ENCODE results near the gene RFC3. TPM values are rescaled to one million over a fixed set of nuclear protein-coding genes. Genes with fewer than 3 reads are reported as not detected.
A peak's percentile ranks its signal among the peaks of the same experiment; 100 is the strongest.

Gene RFC3
- total and polyA plus RNA-seq, 2 of the 13 experiments (the other 11 are each of a cell fraction or from before 2014, with no cell fraction given), result 16.0 to 55.7 TPM

DNA sequence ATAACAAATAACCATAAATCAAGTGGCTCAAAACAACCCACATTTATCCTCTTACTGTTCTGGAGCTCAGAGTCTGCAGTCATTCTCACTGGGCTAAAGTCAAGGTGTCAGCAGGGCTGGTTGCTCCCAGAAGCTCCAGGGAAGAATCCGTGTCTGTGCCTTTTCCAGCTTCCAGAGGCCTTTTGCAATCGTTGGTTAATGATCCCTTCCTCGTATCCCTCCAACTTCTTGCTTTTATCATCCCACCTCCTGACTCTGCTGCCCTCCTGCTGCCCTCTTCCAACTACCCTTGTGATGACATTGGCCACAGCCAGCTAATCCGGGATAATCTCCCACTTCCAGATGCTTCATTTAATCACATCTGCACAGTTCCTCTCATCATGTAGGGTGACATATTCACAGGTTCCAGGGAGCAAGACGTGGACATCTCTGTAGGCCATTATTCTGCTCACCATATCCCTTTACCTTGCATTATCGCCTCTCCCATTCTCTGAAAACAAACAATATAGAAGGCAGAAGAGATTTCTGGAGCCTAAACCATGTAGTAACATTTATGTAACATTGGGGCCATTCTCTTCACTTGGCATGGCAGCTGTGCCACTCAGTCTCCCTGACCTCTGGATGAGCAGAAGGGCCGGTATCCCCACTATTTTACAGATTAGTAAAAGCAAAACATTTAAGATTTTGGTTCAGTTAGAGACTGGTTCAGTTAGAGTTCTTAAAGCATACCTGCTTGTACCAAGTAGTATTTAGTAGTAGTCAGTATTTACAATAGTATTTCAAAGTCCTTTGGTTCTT is 53.5 kb downstream of the RFC3 start (continued):
- TF ChIP-seq ZNF12 (CRISPR knock-in tag; IDR thresholded peaks at IDR 0.05), result 0 out of 2 replicates have a peak, but pooled peaks have one; percentile 20
- TF ChIP-seq CEBPG (CRISPR knock-in tag; IDR thresholded peaks at IDR 0.05), result peak; percentile 62
- TF ChIP-seq, protein P1, sequence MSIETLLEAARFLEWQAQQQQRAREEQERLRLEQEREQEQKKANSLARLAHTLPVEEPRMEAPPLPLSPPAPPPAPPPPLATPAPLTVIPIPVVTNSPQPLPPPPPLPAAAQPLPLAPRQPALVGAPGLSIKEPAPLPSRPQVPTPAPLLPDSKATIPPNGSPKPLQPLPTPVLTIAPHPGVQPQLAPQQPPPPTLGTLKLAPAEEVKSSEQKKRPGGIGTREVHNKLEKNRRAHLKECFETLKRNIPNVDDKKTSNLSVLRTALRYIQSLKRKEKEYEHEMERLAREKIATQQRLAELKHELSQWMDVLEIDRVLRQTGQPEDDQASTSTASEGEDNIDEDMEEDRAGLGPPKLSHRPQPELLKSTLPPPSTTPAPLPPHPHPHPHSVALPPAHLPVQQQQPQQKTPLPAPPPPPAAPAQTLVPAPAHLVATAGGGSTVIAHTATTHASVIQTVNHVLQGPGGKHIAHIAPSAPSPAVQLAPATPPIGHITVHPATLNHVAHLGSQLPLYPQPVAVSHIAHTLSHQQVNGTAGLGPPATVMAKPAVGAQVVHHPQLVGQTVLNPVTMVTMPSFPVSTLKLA (IDR thresholded peaks at IDR 0.05), result no peak

DNA sequence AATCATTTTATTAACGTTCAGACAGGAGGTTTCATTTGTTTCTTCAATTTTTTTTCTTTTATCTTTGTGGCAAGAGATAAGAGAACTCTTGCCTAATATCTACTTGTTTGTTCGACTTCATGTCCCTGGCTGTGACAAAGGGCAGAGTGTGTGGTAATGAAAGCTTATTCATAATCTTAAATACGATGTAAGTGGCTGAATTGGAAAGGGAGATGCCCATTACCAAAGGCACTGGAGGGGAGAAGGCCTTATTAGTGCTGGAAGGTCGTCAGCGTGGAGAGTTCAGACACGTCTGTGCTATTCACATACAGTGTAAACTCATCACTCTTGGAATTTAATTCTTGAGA is 54.0 kb downstream of the RFC3 start:
- no peak overlapping the region for H2AFZ ChIP-seq (ENCODE audit: low read length)
- peak; percentile 91 for DNase-seq (ENCODE audit: low spot score)
- in situ Hi-C loops (cut with HindIII; ENCODE audit: extremely low pct_ligation_motif_present, low pct_unique_long_range_greater_than_20kb), result no loop called here
- no peaks in the 10 kb centered on the region for H3K9me3 ChIP-seq (ENCODE audit: low read length)
- BruUV-seq (replicated peaks), result no TSS peak
- peak overlapping the region; percentile 32 to 52 (median 41); a peak in 4 of 6 replicates for H3K4me3 ChIP-seq (replicated peaks in 1 of 3; ENCODE audit: insufficient read depth in 1 of 3, low read depth in 2 of 3, low read length in 3 of 3)
- FAIRE-seq, result peak; percentile 34
- peak overlapping the region; percentile 86 for H3K4me2 ChIP-seq (ENCODE audit: low read depth, low read length)
- peaks cover 80% of the 10 kb centered on the region for H3K4me1 ChIP-seq (ENCODE audit: insufficient read depth, low read length)
- peak; percentile 76 for ATAC-seq
- H3K9ac ChIP-seq (ENCODE audit: insufficient read depth, low read depth, low read length), result peak overlapping the region; percentile 63
- intact Hi-C loops (cut with micrococcal nuclease; ENCODE audit: unreplicated experiment), result loop anchor here (5.0 kb wide), 1 partner anchor 55 kb away; the partner anchor contains the start of gene RFC3
- no peaks in the 10 kb centered on the region for H4K20me1 ChIP-seq (ENCODE audit: insufficient read depth, low read length)
- H3K79me2 ChIP-seq (ENCODE audit: insufficient read depth, low read length), result no peaks in the 10 kb centered on the region
- H3K36me3 ChIP-seq (replicated peaks in 1 of 2; ENCODE audit: control insufficient read depth in 1 of 2, insufficient read depth in 2 of 2, low read length in 2 of 2), result peaks cover 0 to 2% of the 10 kb centered on the region in 2 experiments; a peak in 2 of 5 replicates
- H3K27me3 ChIP-seq (ENCODE audit: control insufficient read depth in 1 of 2, insufficient read depth in 2 of 2, low read length in 2 of 2), result no peaks in the 10 kb centered on the region
- WGBS (ENCODE audit: low lambda C conversion rate), result 5% methylated on average over 6 of the region's 6 CpGs
- ChIA-PET POLR2A (interaction anchor here (1.0 to 1.5 kb wide), 2 partner anchors 22 to 54 kb away, joined by 3 read pairs; partner anchors contain the start of gene RFC3), CTCF (ENCODE audit: low intra/inter-chr PET ratio, low total read pairs) (no interaction called here)
- H3K27ac ChIP-seq (ENCODE audit: extremely low read length, insufficient read depth, low read length), result peak overlapping the region; percentile 77
- TF ChIP-seq ZSCAN21 (CRISPR knock-in tag; IDR thresholded peaks at IDR 0.05; ENCODE audit: borderline replicate concordance) (no peak), ZNF264 (CRISPR knock-in tag; IDR thresholded peaks at IDR 0.05) (no peak), RFXAP (CRISPR knock-in tag; IDR thresholded peaks at IDR 0.05; ENCODE audit: borderline replicate concordance) (no peak), CHD4 (IDR thresholded peaks at IDR 0.05; ENCODE audit: borderline replicate concordance, low read length) (no peak), ZFP90 (CRISPR knock-in tag; IDR thresholded peaks at IDR 0.05; ENCODE audit: borderline replicate concordance) (no peak), ZMYM2 (CRISPR knock-in tag; IDR thresholded peaks at IDR 0.05) (no peak), ZNF333 (CRISPR knock-in tag; IDR thresholded peaks at IDR 0.05; ENCODE audit: borderline replicate concordance) (no peak), RAD21 (CRISPR knock-in tag; IDR thresholded peaks at IDR 0.05) (no peak), PRMT3 (CRISPR knock-in tag; IDR thresholded peaks at IDR 0.05; ENCODE audit: borderline replicate concordance, low read depth) (no peak), SRSF4 (IDR thresholded peaks at IDR 0.05; ENCODE audit: low read depth, low read length, poor library complexity, severe bottlenecking) (no peak), NR2F2 (IDR thresholded peaks at IDR 0.05; ENCODE audit: borderline replicate concordance, low read depth) (0 out of 2 replicates have a peak, but pooled peaks have one; percentile 31), ZNF543 (CRISPR knock-in tag; IDR thresholded peaks at IDR 0.05) (no peak), CEBPB (IDR thresholded peaks at IDR 0.05; ENCODE audit: borderline replicate concordance, low read depth, low read length) (peak; percentile 91), ZNF550 (CRISPR knock-in tag; IDR thresholded peaks at IDR 0.05; ENCODE audit: borderline replicate concordance) (no peak), ZNF605 (CRISPR knock-in tag; IDR thresholded peaks at IDR 0.05) (no peak), ZNF629 (CRISPR knock-in tag; conservative IDR thresholded peaks at IDR 0.05) (peak; percentile 57), ZNF672 (CRISPR knock-in tag; IDR thresholded peaks at IDR 0.05) (no peak), KLF16 (CRISPR knock-in tag; IDR thresholded peaks at IDR 0.05) (no peak; a peak in 1 of 4 replicates)
